CD4-positive, alpha-beta T cell treated with Interleukin-6 for 4 hours (primary cell): ENCODE results near the gene SKIDA1.

Experiments
- DNase-seq: peaks from one replicate; pipeline ENCODE4 v3.0.0-alpha.2; 2020; ENCODE audit warnings: mixed read lengths

The SKIDA1 gene

GRCh38 chr10:21515361-21516241 is 9.9 kb downstream of the SKIDA1 start:
- no peak for DNase-seq

- no peak for DNase-seq
These were observed 10.6 kb downstream of the SKIDA1 start for GRCh38 chr10:21514818-21515351.

- DNase-seq: no peak
These were observed 11.2 kb downstream of the SKIDA1 start for GRCh38 chr10:21514129-21514817.

- DNase-seq: no peak
These were observed 12.1 kb downstream of the SKIDA1 start for GRCh38 chr10:21513405-21513788.

GRCh38 chr10:21512573-21513404 is 12.7 kb downstream of the SKIDA1 start:
- DNase-seq: no peak

GRCh38 chr10:21511946-21512572 is 13.4 kb downstream of the SKIDA1 start:
- no peak for DNase-seq

GRCh38 chr10:21511095-21511570 is 14.3 kb downstream of the SKIDA1 start:
- no peak for DNase-seq

GRCh38 chr10:21510241-21511094 is 15.0 kb downstream of the SKIDA1 start:
- no peak for DNase-seq

- DNase-seq: no peak
These were observed 15.9 kb downstream of the SKIDA1 start for GRCh38 chr10:21509341-21510240.

- no peak for DNase-seq
These were observed 16.7 kb downstream of the SKIDA1 start for GRCh38 chr10:21508706-21509331.

GRCh38 chr10:21507150-21507549 is 18.3 kb downstream of the SKIDA1 start:
- no peak for DNase-seq

- DNase-seq: no peak
These were observed 19.1 kb downstream of the SKIDA1 start for GRCh38 chr10:21506351-21506750.

- DNase-seq: no peak
These were observed 19.7 kb downstream of the SKIDA1 start for GRCh38 chr10:21505711-21506278.

- no peak for DNase-seq
These were observed 21.9 kb downstream of the SKIDA1 start for GRCh38 chr10:21503542-21503941.

- no peak for DNase-seq
These were observed 23.1 kb downstream of the SKIDA1 start for GRCh38 chr10:21502348-21502740.

GRCh38 chr10:21501731-21502347 is 23.6 kb downstream of the SKIDA1 start:
- DNase-seq: no peak

- DNase-seq: no peak
These were observed 24.4 kb downstream of the SKIDA1 start for GRCh38 chr10:21501091-21501490.

GRCh38 chr10:21500578-21500910 is 24.9 kb downstream of the SKIDA1 start:
- DNase-seq: no peak
